Fibroblast of villous mesenchyme (primary cell): Measurements from ENCODE around the gene MAGI2. TPM values are rescaled to one million over a fixed set of nuclear protein-coding genes. Genes with fewer than 3 reads are reported as not detected.

Experiments
- DNase-seq: peaks from one replicate; pipeline ENCODE4 v3.0.0-alpha.2; 2010; ENCODE audit warnings: low read depth
- H3K4me3 ChIP-seq: 2 replicates; pipeline ENCODE4 v1.5.1; 2011; ENCODE audit warnings: low read depth, mild to moderate bottlenecking, low read length
- total RNA-seq: library from RNA; depleted of rRNA; stranded (reverse); fragments of >200 nt; gene quantifications from 2 replicates; pipeline ENCODE4 v1.2.3, GENCODE V29; 2012
- TF ChIP-seq, protein P1 (sequence below): IDR thresholded peaks from 2 replicates; pipeline ENCODE4 v1.5.1; 2012; ENCODE audit warnings: low read depth, mild to moderate bottlenecking, low read length; ENCODE audit not compliant: insufficient read depth

Gene MAGI2
- total RNA-seq, 1 donor, result 24.6 TPM

DNA sequence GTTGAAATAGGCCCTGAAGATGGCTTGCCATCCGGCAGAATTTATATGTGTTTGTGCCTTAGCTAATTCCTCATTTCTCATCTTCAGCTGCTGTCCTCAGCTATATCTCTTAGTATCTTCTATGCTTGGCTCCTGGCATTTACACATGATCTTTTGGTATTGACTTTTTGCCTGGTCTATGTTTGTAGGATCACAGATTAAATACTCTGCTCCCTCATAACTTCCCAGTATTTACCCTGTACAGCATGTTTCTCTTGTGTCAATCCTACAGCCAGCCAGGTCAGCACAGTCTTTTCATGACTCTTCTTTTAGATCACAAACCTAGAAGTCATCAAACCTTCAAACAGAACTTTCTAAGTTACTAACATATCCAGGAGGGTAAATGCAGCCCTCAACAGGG lies 743.8 kb downstream of the MAGI2 start:
- no peak overlapping the region for H3K4me3 ChIP-seq
- TF ChIP-seq, protein P1, sequence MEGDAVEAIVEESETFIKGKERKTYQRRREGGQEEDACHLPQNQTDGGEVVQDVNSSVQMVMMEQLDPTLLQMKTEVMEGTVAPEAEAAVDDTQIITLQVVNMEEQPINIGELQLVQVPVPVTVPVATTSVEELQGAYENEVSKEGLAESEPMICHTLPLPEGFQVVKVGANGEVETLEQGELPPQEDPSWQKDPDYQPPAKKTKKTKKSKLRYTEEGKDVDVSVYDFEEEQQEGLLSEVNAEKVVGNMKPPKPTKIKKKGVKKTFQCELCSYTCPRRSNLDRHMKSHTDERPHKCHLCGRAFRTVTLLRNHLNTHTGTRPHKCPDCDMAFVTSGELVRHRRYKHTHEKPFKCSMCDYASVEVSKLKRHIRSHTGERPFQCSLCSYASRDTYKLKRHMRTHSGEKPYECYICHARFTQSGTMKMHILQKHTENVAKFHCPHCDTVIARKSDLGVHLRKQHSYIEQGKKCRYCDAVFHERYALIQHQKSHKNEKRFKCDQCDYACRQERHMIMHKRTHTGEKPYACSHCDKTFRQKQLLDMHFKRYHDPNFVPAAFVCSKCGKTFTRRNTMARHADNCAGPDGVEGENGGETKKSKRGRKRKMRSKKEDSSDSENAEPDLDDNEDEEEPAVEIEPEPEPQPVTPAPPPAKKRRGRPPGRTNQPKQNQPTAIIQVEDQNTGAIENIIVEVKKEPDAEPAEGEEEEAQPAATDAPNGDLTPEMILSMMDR, result no peak
- no peak for DNase-seq

DNA sequence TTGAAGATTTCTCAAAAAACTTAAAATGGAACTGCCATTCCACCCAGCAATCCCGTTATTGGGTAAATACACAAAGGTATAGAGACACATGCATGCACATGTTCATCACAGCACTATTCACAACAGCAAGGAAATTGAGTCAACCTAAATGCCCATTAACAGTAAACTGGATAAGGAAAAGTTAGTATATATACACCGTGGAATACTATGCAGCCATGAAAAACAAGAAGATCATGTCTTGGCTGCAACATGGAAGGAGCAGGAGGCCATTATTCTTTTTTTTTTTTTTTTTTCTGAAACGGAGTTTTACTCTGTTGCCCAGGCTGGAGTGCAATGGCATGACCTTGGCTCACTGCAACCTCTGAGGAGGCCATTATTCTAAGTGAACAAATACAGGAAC lies 749.0 kb downstream of the MAGI2 start:
- DNase-seq, result no peak
- TF ChIP-seq, protein P1, result no peak
- H3K4me3 ChIP-seq, result no peak overlapping the region

DNA sequence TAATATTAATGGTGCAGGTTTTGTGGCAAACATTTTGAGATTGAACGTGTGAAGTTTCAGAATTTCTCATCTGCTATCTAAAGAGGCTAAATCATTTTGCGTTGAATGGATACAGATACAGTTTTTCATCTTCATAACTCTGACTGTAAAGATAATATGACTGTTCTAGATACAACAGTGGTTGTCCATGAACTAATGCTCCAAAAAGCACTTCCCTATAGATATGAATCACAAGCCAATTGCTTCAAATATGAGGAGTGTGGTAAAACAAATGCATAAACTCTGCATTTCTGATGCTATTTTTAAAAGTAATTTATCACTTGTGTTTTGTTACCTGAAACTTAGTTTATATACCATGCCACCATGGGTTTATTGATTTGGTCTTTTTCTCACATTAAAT lies 750.1 kb downstream of the MAGI2 start:
- no peak overlapping the region for H3K4me3 ChIP-seq
- DNase-seq, result no peak
- TF ChIP-seq, protein P1, result no peak

DNA sequence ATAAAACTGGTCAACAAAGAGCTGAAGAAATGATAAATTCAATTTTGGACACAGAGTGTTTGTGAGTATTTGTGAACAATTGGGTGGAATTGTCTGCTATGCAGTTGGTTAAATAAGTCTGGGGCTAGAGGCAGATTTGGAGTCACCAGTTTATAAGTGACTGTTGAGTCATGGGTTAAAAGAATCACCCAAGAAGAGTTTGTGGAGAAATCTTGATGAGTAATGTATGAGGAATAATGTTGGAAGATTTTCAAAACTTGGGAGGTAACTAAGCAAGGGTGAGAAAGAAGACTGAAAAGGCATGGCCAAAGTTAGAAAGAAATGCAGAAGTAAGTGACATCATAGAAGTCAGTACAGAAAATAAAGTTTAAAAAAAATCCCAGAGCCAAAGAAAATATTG lies 750.7 kb downstream of the MAGI2 start:
- H3K4me3 ChIP-seq, result no peak overlapping the region
- peak; percentile 80 for DNase-seq

DNA sequence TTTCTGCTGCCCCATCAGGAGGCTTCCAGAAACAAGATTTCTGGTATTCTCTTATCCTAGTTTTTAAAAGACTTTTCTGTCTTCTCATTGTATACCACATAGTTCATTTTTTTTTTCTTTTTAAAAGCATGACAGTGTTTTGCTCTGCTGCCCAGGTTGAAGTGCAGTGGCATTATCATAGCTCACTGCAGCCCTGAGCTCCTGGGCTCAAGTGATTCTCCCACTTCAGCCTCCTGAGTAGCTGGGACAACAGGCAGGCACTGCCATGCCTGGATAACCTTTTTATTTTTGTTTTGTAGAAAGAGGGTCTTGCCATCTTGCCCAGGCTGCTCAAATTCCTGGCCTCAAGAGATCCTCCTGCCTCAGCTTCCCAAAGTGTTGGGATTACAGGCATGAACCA lies 757.6 kb downstream of the MAGI2 start:
- no peak overlapping the region for H3K4me3 ChIP-seq
- DNase-seq, result no peak
- TF ChIP-seq, protein P1, result no peak

More for the DNA sequence above, 750.7 kb downstream of the MAGI2 start:
- TF ChIP-seq, protein P1, result no peak

DNA sequence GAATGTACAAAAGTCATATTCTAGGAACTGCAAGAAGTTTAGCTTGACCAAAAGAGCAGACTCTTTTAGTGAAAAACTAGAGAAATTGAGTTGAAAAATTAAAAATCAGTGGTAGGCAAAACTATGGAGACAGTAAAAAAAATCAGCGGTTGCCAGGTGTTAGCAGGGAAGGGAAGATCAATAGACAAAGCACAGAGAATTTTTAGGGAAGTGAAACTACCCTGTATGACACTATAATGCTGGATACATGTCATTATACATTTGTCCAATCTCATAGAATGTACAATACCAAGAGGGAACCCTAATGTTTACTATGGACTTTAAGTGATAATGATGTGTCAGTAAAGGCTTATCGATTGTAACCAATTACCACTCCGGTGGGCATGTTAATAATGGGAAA lies 761.9 kb downstream of the MAGI2 start:
- TF ChIP-seq, protein P1, result no peak
- H3K4me3 ChIP-seq, result no peak overlapping the region
- DNase-seq, result no peak

DNA sequence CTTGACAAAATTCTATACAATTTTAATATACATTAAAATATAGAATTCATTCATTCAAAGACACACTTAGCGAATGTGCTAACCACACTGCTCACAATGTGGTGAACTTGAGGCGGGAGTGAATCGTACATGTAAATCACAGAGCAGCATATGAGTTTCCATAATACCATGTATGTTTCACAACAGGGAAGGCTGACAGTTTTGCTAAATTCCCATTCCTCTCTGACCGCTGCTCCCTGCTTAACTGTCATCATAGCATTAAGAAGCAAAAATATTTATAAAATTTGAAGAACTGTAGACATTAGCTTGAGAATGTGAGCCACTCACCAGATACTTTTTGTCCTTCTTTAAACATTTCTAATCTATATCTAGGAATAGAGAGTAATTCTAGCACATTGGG lies 763.3 kb downstream of the MAGI2 start:
- no peak overlapping the region for H3K4me3 ChIP-seq
- TF ChIP-seq, protein P1, result no peak
- DNase-seq, result no peak
